SU-DHL-6 (cell line): Measurements from ENCODE around the gene TGFB2.

Source experiments
- EZH2phosphoT487 ChIP-seq: fragments of 200-600 bp; sonication (generic), shearing (Covaris generic); conservative IDR thresholded peaks from 2 replicates; pipeline ENCODE4 v1.6.1; 2018; ENCODE audit warnings: mild to moderate bottlenecking, antibody characterized with exemption, low read length, moderate library complexity, mixed read lengths
- TF ChIP-seq, protein P1 (sequence below): fragments of 200-600 bp; sonication (generic); IDR thresholded peaks from one replicate; pipeline ENCODE4 v1.5.1; 2017; ENCODE audit warnings: antibody characterized with exemption, mild to moderate bottlenecking, low read length, moderate library complexity; ENCODE audit not compliant: insufficient read depth, poor library complexity, severe bottlenecking

DNA sequence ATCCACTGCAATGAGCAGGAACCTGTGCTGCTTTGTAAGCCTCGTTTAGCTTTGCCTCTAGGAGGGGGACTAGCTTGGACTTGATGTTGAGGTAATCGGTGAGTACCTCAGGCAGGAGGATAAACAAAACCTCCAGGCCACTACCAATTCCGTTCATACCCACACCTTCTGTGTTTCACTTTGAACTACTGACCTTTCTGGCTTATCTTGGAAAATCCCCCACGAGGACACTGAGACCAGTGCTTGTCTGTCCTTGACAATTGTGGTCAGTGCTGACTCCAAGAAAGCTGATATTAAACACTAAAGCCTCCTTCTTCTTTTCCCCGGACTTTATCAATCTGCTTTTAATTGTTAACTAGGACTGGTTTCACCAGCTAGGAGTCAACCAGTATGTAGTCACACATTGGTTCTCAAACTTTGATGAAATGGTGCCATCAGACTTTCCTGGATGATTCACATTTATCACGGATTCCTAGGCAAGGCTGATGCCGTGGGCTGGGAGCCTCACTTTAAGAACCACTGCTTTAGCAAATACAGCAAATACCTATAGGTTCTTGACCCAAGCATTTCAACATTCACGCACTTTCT is 52.7 kb downstream of the TGFB2 start:
- TF ChIP-seq EZH2phosphoT487, result no peak
- TF ChIP-seq, protein P1, sequence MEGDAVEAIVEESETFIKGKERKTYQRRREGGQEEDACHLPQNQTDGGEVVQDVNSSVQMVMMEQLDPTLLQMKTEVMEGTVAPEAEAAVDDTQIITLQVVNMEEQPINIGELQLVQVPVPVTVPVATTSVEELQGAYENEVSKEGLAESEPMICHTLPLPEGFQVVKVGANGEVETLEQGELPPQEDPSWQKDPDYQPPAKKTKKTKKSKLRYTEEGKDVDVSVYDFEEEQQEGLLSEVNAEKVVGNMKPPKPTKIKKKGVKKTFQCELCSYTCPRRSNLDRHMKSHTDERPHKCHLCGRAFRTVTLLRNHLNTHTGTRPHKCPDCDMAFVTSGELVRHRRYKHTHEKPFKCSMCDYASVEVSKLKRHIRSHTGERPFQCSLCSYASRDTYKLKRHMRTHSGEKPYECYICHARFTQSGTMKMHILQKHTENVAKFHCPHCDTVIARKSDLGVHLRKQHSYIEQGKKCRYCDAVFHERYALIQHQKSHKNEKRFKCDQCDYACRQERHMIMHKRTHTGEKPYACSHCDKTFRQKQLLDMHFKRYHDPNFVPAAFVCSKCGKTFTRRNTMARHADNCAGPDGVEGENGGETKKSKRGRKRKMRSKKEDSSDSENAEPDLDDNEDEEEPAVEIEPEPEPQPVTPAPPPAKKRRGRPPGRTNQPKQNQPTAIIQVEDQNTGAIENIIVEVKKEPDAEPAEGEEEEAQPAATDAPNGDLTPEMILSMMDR, result no peak
